Lower leg skin (tissue), 3 donors: ENCODE results near the gene DLG2.

Experiments used
- POLR2A ChIP-seq, 2 donors: fragments of 450-650 bp; IDR thresholded peaks; one replicate each; pipeline ENCODE4 v1.6.1; 2016 to 2017; ENCODE audit warnings: antibody characterized with exemption in 2 of 2, mild to moderate bottlenecking in 1 of 2, moderate library complexity in 1 of 2
- TF ChIP-seq, protein P1 (sequence below), 3 donors: fragments of 450-650 bp; IDR thresholded peaks; one replicate each; pipeline ENCODE4 v1.5.1; 2016; ENCODE audit warnings: antibody characterized with exemption in 3 of 3, mild to moderate bottlenecking in 3 of 3, moderate library complexity in 2 of 3

DNA sequence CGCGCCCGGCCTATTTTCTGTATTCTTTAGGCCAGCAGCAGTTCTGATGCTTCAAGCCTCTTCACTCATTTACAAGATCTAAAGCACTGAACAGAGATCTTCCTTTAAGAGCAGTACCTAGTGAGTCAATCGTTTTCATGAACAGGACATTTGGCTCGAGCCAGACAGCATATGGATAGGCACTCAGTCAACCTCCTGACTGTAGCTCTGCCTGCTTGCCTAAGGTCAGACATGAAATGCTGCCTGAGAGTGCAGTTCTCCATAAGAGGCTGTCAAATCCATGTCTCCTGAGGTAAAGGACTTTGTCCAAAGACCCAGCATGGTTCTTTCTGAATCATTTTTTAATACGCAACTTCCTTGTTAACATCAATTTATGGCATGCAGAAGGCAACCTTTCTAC lies 941.2 kb downstream of the DLG2 start:
- TF ChIP-seq, protein P1, sequence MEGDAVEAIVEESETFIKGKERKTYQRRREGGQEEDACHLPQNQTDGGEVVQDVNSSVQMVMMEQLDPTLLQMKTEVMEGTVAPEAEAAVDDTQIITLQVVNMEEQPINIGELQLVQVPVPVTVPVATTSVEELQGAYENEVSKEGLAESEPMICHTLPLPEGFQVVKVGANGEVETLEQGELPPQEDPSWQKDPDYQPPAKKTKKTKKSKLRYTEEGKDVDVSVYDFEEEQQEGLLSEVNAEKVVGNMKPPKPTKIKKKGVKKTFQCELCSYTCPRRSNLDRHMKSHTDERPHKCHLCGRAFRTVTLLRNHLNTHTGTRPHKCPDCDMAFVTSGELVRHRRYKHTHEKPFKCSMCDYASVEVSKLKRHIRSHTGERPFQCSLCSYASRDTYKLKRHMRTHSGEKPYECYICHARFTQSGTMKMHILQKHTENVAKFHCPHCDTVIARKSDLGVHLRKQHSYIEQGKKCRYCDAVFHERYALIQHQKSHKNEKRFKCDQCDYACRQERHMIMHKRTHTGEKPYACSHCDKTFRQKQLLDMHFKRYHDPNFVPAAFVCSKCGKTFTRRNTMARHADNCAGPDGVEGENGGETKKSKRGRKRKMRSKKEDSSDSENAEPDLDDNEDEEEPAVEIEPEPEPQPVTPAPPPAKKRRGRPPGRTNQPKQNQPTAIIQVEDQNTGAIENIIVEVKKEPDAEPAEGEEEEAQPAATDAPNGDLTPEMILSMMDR (IDR thresholded peaks at IDR 0.05), result no peak
- no peak for TF ChIP-seq POLR2A (IDR thresholded peaks at IDR 0.05)
